RWPE1 (cell line): ENCODE data around the gene EZH1.

ENCODE experiments used
- CTCF ChIA-PET: fragments of 350-600 bp; sonication (Branson Sonifier 250); formaldehyde crosslinking; extraction: SDS; loops from one replicate; lab custom pipeline; 2021; lab: Yijun Ruan, JAX
- POLR2A ChIA-PET: fragments of 400-600 bp; formaldehyde crosslinking; extraction: SDS; loops from one replicate; lab custom pipeline; 2020; ENCODE audit warnings: antibody characterized with exemption; ENCODE audit not compliant: low non-redundant PET; lab: Yijun Ruan, JAX
- DNase-seq: peaks from one replicate; pipeline ENCODE4 v3.0.0; 2012; ENCODE audit warnings: low spot score
- H3K27ac ChIP-seq: fragments of 450-650 bp; 2 replicates; pipeline ENCODE4 v1.5.1; 2017
- CTCF ChIP-seq: fragments of 450-650 bp; conservative IDR thresholded peaks from 2 replicates; pipeline ENCODE4 v1.5.1; 2017; ENCODE audit warnings: low read depth, mild to moderate bottlenecking

The EZH1 gene

GRCh38 chr17:42657824-42658588, 86.8 kb downstream of the EZH1 start:
- no peak overlapping the region for H3K27ac ChIP-seq
- no peak for TF ChIP-seq CTCF
- ChIA-PET CTCF (interaction anchor here (1.2 kb wide), 2 partner anchors 40 to 80 kb away, joined by 3 to 5 read pairs; partner anchors contain the start of gene PSMC3IP), POLR2A (interaction anchor here (0.6 kb wide), 1 partner anchor 456 kb away, joined by 6 read pairs; no protein-coding TSS in a partner anchor)
- DNase-seq = no peak

- DNase-seq = no peak
- ChIA-PET CTCF (interaction anchor here (0.6 kb wide), 1 partner anchor 88 kb away, joined by 5 read pairs; no protein-coding TSS in a partner anchor), POLR2A (no interaction called here)
- no peak for TF ChIP-seq CTCF
- no peak overlapping the region for H3K27ac ChIP-seq
Measured at GRCh38 chr17:42655528-42655927, 89.3 kb downstream of the EZH1 start.

- TF ChIP-seq CTCF = no peak
- ChIA-PET POLR2A (no interaction called here), CTCF (no interaction called here)
- no peak overlapping the region for H3K27ac ChIP-seq
- DNase-seq = no peak
Measured at GRCh38 chr17:42653179-42654124, 91.4 kb downstream of the EZH1 start.

- DNase-seq = no peak
- no peak overlapping the region for H3K27ac ChIP-seq
- CTCF ChIA-PET = interaction anchor here (0.6 kb wide), 1 partner anchor 76 kb away, joined by 5 read pairs; no protein-coding TSS in a partner anchor
- TF ChIP-seq CTCF = no peak
- POLR2A ChIA-PET = interaction anchor here (0.6 kb wide), 1 partner anchor 1172 kb away, joined by 3 read pairs; no protein-coding TSS in a partner anchor
Measured at GRCh38 chr17:42651392-42651791, 93.4 kb downstream of the EZH1 start.
